NOMO-1 (cell line): ENCODE measurements around the gene LIPT2.

Source experiments
- DNase-seq, 2 experiments: peaks; one replicate each; lab custom pipeline; 2025; ENCODE audit not compliant: unreplicated experiment in 2 of 2; lab: John Stamatoyannopoulos, UW

The LIPT2 gene

DNA sequence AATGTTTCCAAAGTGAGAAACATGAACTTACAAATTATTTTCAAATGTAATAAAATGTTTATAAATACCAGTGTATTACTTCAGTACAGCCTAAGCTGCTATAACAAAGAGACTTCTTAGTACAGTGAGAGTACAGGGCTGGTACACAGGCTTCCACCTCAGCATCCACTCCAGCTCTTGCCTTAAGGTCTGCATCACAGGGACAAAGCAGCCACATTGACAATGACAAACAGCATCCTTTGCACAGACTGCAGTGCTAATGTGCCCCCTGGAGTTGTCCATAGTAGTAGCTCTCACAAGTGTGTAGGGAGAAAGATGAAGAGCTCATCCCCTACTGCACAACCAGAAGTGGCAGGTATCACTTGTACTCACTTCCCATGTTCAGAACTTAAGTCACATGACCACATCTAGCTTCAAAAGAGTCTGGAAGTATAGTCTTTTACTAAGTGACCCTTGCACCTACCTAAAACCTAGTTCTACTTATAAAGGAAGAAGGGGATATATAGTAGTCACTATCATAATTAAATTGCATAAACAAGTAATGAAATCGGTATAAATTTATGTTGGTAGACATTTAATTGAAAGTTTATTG lies 10.7 kb upstream of the LIPT2 start:
- DNase-seq: no peak

- no peak for DNase-seq
Observed at GRCh38 chr11:74494916-74495315, 1.4 kb upstream of the LIPT2 start.

DNA sequence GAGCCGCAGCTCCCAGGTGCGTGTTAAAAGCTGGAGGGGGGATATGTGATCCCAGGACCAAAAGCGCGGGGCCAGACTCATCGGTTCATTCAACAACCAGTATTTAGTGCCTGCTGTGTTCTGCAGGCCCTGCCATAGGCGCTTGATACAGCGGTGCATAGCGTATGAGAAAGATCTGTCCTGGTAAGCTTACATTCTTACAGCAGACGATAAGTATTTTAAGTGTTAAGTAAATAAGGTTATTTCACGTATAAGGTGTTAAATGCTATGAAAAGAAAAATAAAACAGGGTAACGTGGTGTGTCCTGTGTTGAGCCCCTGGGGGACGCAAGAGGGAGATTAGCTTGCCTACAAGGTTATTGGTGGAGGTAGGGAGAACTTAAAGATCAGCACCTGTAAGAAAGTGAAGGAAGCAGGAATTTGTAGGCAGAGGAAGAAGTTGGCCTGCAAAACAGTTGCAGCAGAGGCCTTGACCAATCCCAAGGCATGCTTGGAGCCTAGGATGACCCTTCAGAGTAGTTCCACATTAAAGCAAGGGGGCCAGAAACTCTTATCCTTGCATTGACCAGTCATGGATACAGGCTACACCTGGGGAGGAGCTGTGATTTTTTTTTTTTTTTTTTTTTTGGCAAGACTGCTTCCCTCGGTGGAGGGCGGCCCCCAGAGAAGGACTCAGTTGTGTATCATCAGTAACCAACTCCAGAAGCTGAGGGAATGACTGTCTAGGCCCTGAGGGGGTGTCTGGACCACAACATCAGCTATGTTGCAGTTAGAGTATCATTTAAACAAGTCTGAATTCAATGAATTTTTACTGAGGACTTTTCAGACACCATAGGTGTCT lies 487 bp upstream of the LIPT2 start:
- peak in 1 of 2 experiments; percentile 55 for DNase-seq

DNA sequence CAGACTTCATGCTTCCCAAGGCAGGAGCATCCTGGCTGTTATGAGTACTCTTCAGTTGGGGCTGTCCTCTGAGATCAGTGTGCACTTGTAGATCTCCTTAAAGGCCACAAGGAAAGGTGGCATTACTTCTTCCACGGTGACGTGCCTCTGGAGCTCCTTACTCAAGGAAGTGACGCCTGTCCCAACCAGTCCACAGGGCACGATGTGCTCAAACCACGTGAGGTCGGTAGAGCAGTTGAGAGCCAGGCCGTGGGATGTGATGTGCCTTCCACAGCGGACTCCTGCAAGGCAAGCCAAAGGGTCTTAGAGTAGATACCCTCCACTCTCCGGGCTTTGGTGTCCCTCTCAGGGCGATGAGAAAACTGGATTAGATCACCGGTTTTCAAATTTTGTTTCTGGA lies 1.4 kb downstream of the LIPT2 start:
- no peak for DNase-seq

- DNase-seq: peak in 1 of 2 experiments; percentile 53
Observed at GRCh38 chr11:74490941-74491340, 2.6 kb downstream of the LIPT2 start.

DNA sequence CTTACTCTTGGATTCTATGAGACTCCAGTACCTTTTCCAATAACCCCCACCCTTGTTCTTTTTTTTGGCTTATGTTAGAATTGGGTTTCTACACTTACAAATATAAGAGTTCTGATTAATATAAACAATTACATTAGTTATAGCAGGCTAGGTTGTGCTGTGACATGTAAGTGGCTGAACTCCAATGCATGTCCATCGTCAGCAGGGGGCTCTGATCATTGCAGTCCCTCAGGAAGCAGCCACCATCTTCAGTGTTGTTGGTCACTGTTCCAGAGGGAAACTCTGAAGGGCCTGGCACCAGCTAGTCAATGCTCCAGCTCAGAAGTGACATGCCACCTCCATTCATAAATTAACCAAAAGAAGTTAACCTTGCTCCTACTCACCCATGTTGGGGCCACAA lies 5.6 kb downstream of the LIPT2 start:
- DNase-seq: no peak

GRCh38 chr11:74485868-74486267 lies 7.7 kb downstream of the LIPT2 start:
- DNase-seq: no peak

GRCh38 chr11:74480688-74481417 lies 12.7 kb downstream of the LIPT2 start:
- no peak for DNase-seq

DNA sequence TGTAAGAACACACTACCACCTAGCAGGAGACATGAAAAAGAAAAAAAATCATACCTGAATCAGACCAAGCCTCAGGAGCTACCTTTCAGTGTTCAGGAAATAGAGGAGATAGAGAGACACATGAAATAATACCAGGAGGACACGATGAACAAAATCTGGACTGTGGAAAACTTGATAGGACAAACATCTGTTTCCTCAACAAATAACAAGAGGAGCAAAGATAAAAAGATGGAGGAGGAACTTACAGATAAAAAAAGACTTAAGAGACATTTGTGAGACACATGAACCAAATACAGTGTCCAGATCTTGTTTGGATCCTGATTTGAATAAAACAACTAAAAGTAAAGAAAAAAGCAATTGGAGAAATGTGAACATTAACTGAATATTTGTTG lies 13.8 kb downstream of the LIPT2 start:
- no peak for DNase-seq

- no peak for DNase-seq
Observed at GRCh38 chr11:74478877-74479731, 14.4 kb downstream of the LIPT2 start.

DNA sequence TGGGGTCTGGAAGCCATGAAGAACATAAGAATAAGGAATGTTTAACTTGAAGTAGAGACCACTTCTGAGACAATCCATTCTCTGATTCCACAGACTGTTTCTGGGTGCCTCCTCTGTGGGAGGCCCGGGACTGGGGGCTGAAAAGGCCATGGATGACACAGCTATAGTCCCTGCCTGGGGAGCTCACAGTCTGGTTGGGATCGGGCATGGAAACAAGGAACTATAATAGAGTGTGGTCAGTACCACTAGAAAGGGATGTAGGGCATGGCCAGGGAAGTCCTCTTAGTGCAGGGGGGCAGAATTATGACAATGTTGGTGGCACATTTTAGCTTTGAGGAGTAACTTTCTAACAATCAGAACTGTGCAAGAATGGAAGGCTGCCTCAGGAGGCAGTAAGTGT lies 17.0 kb downstream of the LIPT2 start:
- no peak for DNase-seq

DNA sequence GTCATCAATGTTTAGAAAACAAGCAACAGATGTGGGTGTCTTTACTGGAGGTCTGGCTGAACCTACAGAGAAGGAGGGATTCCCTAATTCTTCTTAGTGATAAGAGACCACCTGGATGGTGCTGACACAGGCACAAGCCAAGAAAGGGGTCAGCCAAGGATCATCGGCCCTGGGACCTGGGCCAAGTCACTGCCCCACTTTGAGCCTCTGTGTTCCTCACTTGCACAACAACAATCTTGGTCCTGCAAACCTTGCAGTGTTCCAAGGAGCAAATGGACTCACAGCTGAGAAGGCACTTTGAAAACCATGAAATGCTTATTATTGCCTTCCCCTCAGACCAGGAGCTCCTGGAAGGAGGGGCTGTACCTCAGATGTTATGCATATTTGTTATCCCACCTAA lies 19.2 kb downstream of the LIPT2 start:
- no peak for DNase-seq

GRCh38 chr11:74473382-74474173 lies 19.9 kb downstream of the LIPT2 start:
- DNase-seq: no peak

- no peak for DNase-seq
Observed at GRCh38 chr11:74471668-74472429, 21.7 kb downstream of the LIPT2 start.

DNA sequence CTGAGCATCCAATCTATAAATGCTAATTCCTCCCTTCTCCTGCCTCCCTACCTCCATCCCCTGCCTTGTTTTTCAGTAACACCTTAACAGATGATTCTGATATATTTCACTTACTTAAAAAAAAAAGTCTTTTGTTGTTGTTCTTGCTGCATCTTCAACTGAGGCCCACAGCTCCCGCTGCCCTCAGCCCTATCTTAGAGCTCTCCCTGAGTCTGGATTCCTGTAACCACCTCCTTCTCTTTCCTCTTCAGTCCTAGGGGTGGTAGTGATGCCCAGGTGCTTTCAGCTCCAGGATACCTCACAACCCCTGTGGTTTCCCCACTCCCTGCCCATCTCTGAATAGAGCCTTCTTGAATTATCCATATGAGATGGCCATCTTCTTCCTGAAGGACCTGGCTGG lies 22.5 kb downstream of the LIPT2 start:
- DNase-seq: no peak

GRCh38 chr11:74470526-74470925 lies 23.0 kb downstream of the LIPT2 start:
- DNase-seq: no peak

- DNase-seq: no peak
Observed at GRCh38 chr11:74468936-74469335, 24.6 kb downstream of the LIPT2 start.

DNA sequence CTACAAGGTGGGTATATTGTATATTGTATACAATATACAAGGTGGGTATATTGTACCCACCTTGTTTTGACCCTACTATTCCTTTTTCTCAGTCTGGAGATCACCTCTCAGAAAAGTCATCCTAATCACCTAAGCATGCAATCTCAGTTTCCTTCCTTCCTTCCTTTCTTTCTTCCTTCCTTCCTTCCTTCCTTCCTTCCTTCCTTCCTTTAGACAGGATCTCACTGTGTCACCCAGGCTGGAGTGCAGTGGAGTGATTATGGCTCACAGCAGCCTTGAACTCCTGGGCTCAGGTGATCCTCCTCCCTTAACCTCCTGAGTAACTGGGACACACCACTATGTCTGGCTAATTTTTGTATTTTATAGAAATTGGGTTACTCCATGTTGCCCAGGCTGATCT lies 25.0 kb downstream of the LIPT2 start:
- no peak for DNase-seq

- DNase-seq: no peak
Observed at GRCh38 chr11:74468058-74468457, 25.5 kb downstream of the LIPT2 start.
